ENCODE results near the gene AMBRA1. TPM values are rescaled to one million over a fixed set of nuclear protein-coding genes. Genes with fewer than 3 reads are reported as not detected.

The AMBRA1 gene
- polyA plus RNA-seq, 2 of the 4 experiments (the other 2 are of a cell fraction): 11.5 to 13.4 TPM

- no peak for TF ChIP-seq KDM5A (IDR thresholded peaks at IDR 0.05)
- TF ChIP-seq HEYL (CRISPR knock-in tag; IDR thresholded peaks at IDR 0.05): no peak
- no peak for TF ChIP-seq RCOR1 (IDR thresholded peaks at IDR 0.05; ENCODE audit: low read depth, low read length)
- no peak for TF ChIP-seq SMC3 (IDR thresholded peaks at IDR 0.05)
These were observed 147.7 kb downstream of the AMBRA1 start (continued) for GRCh38 chr11:46445920-46446771.

- CTCF ChIA-PET: interaction anchor here (0.9 to 1.8 kb wide), 3 partner anchors 10 to 56 kb away, joined by 3 to 8 read pairs (median 3); no protein-coding TSS in a partner anchor
- TF ChIP-seq NPAS2 (CRISPR knock-in tag; IDR thresholded peaks at IDR 0.05; ENCODE audit: borderline replicate concordance) (no peak), FOXS1 (CRISPR knock-in tag; IDR thresholded peaks at IDR 0.05) (no peak), RAD21 (conservative IDR thresholded peaks at IDR 0.05 in 1 of 2, IDR thresholded peaks at IDR 0.05 in 1 of 2) (no peak), JUNB (IDR thresholded peaks at IDR 0.05) (no peak), ESRRA (IDR thresholded peaks at IDR 0.05; ENCODE audit: borderline replicate concordance, low read length) (no peak), ZFP36 (IDR thresholded peaks at IDR 0.05; ENCODE audit: borderline replicate concordance, partially characterized antibody) (no peak), MAFK (IDR thresholded peaks at IDR 0.05; ENCODE audit: partially characterized antibody) (no peak), HEYL (CRISPR knock-in tag; IDR thresholded peaks at IDR 0.05) (no peak), JUN (IDR thresholded peaks at IDR 0.05) (no peak), HOXB5 (CRISPR knock-in tag; IDR thresholded peaks at IDR 0.05) (no peak)
- DNase-seq (ENCODE audit: low read depth in 1 of 2, low spot score in 1 of 2): no peak
- H3K27ac ChIP-seq: no peak overlapping the region
- WGBS (ENCODE audit: missing lambda C conversion rate): 72% methylated on average over 4 of the region's 4 CpGs
- POLR2A ChIA-PET: no interaction called here
- no peak for FAIRE-seq
- no peak for ATAC-seq
- H3K4me3 ChIP-seq: no peak overlapping the region
- no peak overlapping the region for H3K4me2 ChIP-seq
- H3K4me1 ChIP-seq: no peaks in the 10 kb centered on the region
- no peaks in the 10 kb centered on the region for H3K9me3 ChIP-seq
These were observed 148.5 kb downstream of the AMBRA1 start for GRCh38 chr11:46445192-46445919.

- no peak for DNase-seq (ENCODE audit: low read depth in 1 of 2, low spot score in 1 of 2)
- TF ChIP-seq POLR2A (IDR thresholded peaks at IDR 0.05; ENCODE audit: low read length) (no peak), PHF8 (IDR thresholded peaks at IDR 0.05; ENCODE audit: borderline replicate concordance, low read depth) (no peak), TFCP2L1 (CRISPR knock-in tag; IDR thresholded peaks at IDR 0.05) (no peak), CHD4 (IDR thresholded peaks at IDR 0.05; ENCODE audit: borderline replicate concordance) (no peak), RARB (CRISPR knock-in tag; IDR thresholded peaks at IDR 0.05) (no peak), ATOH8 (CRISPR knock-in tag; IDR thresholded peaks at IDR 0.05; ENCODE audit: low read depth) (no peak), EHF (CRISPR knock-in tag; IDR thresholded peaks at IDR 0.05) (no peak), BHLHE40 (IDR thresholded peaks at IDR 0.05; ENCODE audit: low read depth, low read length) (no peak), CBX2 (IDR thresholded peaks at IDR 0.05; ENCODE audit: borderline replicate concordance, low read depth) (no peak), USF2 (IDR thresholded peaks at IDR 0.05) (no peak), MAFK (IDR thresholded peaks at IDR 0.05; ENCODE audit: partially characterized antibody) (no peak), FOXS1 (CRISPR knock-in tag; IDR thresholded peaks at IDR 0.05) (no peak), HOXA7 (CRISPR knock-in tag; IDR thresholded peaks at IDR 0.05) (no peak), EP300 (IDR thresholded peaks at IDR 0.05) (no peak), HDAC2 (IDR thresholded peaks at IDR 0.05) (no peak), TP53 (CRISPR knock-in tag; IDR thresholded peaks at IDR 0.05) (no peak), FOSL2 (IDR thresholded peaks at IDR 0.05) (no peak), FOSL2 (CRISPR knock-in tag; IDR thresholded peaks at IDR 0.05) (no peak), JUN (IDR thresholded peaks at IDR 0.05) (no peak), CBX8 (IDR thresholded peaks at IDR 0.05) (no peak)
- ChIA-PET CTCF (interaction anchor here (1.0 kb wide), 1 partner anchor 34 kb away, joined by 5 read pairs; no protein-coding TSS in a partner anchor), POLR2A (no interaction called here)
- Histone ChIP-seq H3K4me2 (no peak overlapping the region), H3K4me1 (no peaks in the 10 kb centered on the region), H3K4me3 (no peak overlapping the region), H3K9me3 (no peaks in the 10 kb centered on the region), H3K27ac (no peak overlapping the region)
- no peak for ATAC-seq
- no peak for FAIRE-seq
These were observed 149.5 kb downstream of the AMBRA1 start for GRCh38 chr11:46444305-46444704.

Measured in A549 (cell line).